ENCODE data around the gene KCNN4. TPM values are rescaled to one million over a fixed set of nuclear protein-coding genes. Genes with fewer than 3 reads are reported as not detected.

Gene KCNN4
- total and polyA plus RNA-seq, 4 donors, result 0.14 to 30.3 (median 0.51) TPM

- 14% methylated on average over 70 of the region's 70 CpGs for WGBS
- H3K9me3 ChIP-seq (ENCODE audit: control insufficient read depth in 4 of 4, low read length in 3 of 4), result peaks cover 0 to 7% (median 4%) of the 10 kb centered on the region in 4 donors
- DNase-seq (ENCODE audit: low spot score), result no peak
- H3K4me3 ChIP-seq (ENCODE audit: low read depth in 1 of 3, low read length in 3 of 3), result peak overlapping the region; percentile 30 to 47 (median 41)
- no peak for TF ChIP-seq FOXA1 (IDR thresholded peaks at IDR 0.05)
- TF ChIP-seq GABPA (IDR thresholded peaks at IDR 0.05 in 1 of 2, conservative IDR thresholded peaks at IDR 0.05 in 1 of 2), result no peak
- no peak for TF ChIP-seq YY1 (IDR thresholded peaks at IDR 0.05)
- no peak for TF ChIP-seq ZBTB33 (IDR thresholded peaks at IDR 0.05)
- no peak for TF ChIP-seq JUND (IDR thresholded peaks at IDR 0.05)
- TF ChIP-seq NR2F2 (IDR thresholded peaks at IDR 0.05), result no peak
- no peak for TF ChIP-seq ATF3 (IDR thresholded peaks at IDR 0.05)
- no peak for TF ChIP-seq TAF1 (conservative IDR thresholded peaks at IDR 0.05)
- no peak for TF ChIP-seq RAD21 (IDR thresholded peaks at IDR 0.05)
- TF ChIP-seq SP1 (IDR thresholded peaks at IDR 0.05), result no peak
- TF ChIP-seq CTCF (IDR thresholded peaks at IDR 0.05; ENCODE audit: low read depth, low read length, missing input control), result no peak
- no peak for TF ChIP-seq REST (IDR thresholded peaks at IDR 0.05)
- no peak for TF ChIP-seq FOXA2 (IDR thresholded peaks at IDR 0.05)
- no peak for TF ChIP-seq HNF4G (IDR thresholded peaks at IDR 0.05)
- TF ChIP-seq RXRA (IDR thresholded peaks at IDR 0.05), result no peak
- no peak for TF ChIP-seq EGR1 (IDR thresholded peaks at IDR 0.05; ENCODE audit: low read depth in 2 of 2)
- no peak overlapping the region for H3K27ac ChIP-seq (ENCODE audit: low read depth in 1 of 2, low read length in 2 of 2)
- H3K36me3 ChIP-seq (ENCODE audit: control insufficient read depth in 4 of 4, insufficient read depth in 3 of 4, low read depth in 1 of 4, low read length in 3 of 4), result no peaks in the 10 kb centered on the region
- H3K4me1 ChIP-seq (ENCODE audit: control insufficient read depth in 4 of 4, insufficient read depth in 4 of 4, low read length in 3 of 4), result peaks cover 2 to 9% (median 5%) of the 10 kb centered on the region in 4 donors
- H3K9ac ChIP-seq (ENCODE audit: low read depth in 1 of 2, low read length in 2 of 2), result no peak overlapping the region
- peaks cover 0 to 8% (median 1%) of the 10 kb centered on the region in 4 donors for H3K27me3 ChIP-seq (ENCODE audit: control insufficient read depth in 4 of 4, insufficient read depth in 4 of 4, low read length in 3 of 4)
Measured at GRCh38 chr19:43798546-43799409, 18.0 kb upstream of the KCNN4 start.

Measured in liver (tissue), 9 donors.